Astrocyte (in vitro differentiated cells and primary cell): Measurements from ENCODE around the gene MGAT5. TPM values are rescaled to one million over a fixed set of nuclear protein-coding genes. Genes with fewer than 3 reads are reported as not detected.

Experiments used
- DNase-seq: peaks from one replicate; pipeline ENCODE4 v3.0.0-alpha.2; 2010; ENCODE audit warnings: low read depth
- FAIRE-seq: peaks from 2 replicates; lab custom pipeline; 2011; peaks lifted over from hg19 to GRCh38; lab: Jason Lieb, UNC
- H2AFZ ChIP-seq: 2 replicates; pipeline ENCODE4 v1.6.0; 2012; ENCODE audit warnings: low read depth, low read length, inconsistent platforms
- H3K27ac ChIP-seq: 2 replicates; pipeline ENCODE4 v1.5.1; 2011; ENCODE audit warnings: low read depth, low read length, inconsistent platforms
- H3K27me3 ChIP-seq: 2 replicates; pipeline ENCODE4 v1.6.0; 2011; ENCODE audit warnings: low read length, inconsistent platforms; ENCODE audit not compliant: insufficient read depth
- H3K36me3 ChIP-seq: 2 replicates; pipeline ENCODE4 v1.5.1; 2011; ENCODE audit warnings: low read length, inconsistent platforms; ENCODE audit not compliant: insufficient read depth
- H3K4me1 ChIP-seq: 2 replicates; pipeline ENCODE4 v1.5.1; 2011; ENCODE audit warnings: low read length, inconsistent platforms; ENCODE audit not compliant: insufficient read depth
- H3K4me2 ChIP-seq: 2 replicates; pipeline ENCODE4 v1.6.0; 2012; ENCODE audit warnings: low read length, inconsistent platforms
- H3K4me3 ChIP-seq: 2 replicates; pipeline ENCODE4 v1.5.1; 2011; ENCODE audit warnings: low read depth, mild to moderate bottlenecking, low read length, inconsistent platforms; ENCODE audit not compliant: insufficient read depth
- H3K79me2 ChIP-seq: 2 replicates; pipeline ENCODE4 v1.6.0; 2012; ENCODE audit warnings: mild to moderate bottlenecking, low read length, inconsistent platforms; ENCODE audit not compliant: insufficient read depth
- H3K9ac ChIP-seq: 2 replicates; pipeline ENCODE4 v1.6.0; 2012; ENCODE audit warnings: mild to moderate bottlenecking, low read length, inconsistent platforms
- H3K9me3 ChIP-seq: 2 replicates; pipeline ENCODE4 v1.5.1; 2012; ENCODE audit warnings: low read depth, mild to moderate bottlenecking, low read length, inconsistent platforms; ENCODE audit not compliant: insufficient read depth
- H4K20me1 ChIP-seq: 2 replicates; pipeline ENCODE4 v1.6.0; 2012; ENCODE audit warnings: low read length, inconsistent platforms; ENCODE audit not compliant: insufficient read depth
- H3K27ac Mint-ChIP-seq: one replicate; pipeline ENCODE4 v1.8.0; 2021; ENCODE audit warnings: mild to moderate bottlenecking, mixed read lengths; ENCODE audit not compliant: unreplicated experiment
- H3K27me3 Mint-ChIP-seq: one replicate; pipeline ENCODE4 v1.8.0; 2021; ENCODE audit warnings: low read depth, mixed read lengths; ENCODE audit not compliant: unreplicated experiment
- H3K36me3 Mint-ChIP-seq: one replicate; pipeline ENCODE4 v1.8.0; 2021; ENCODE audit warnings: low read depth, mixed read lengths; ENCODE audit not compliant: unreplicated experiment
- H3K4me1 Mint-ChIP-seq: one replicate; pipeline ENCODE4 v1.8.0; 2021; ENCODE audit warnings: low read depth, mixed read lengths; ENCODE audit not compliant: unreplicated experiment
- H3K4me3 Mint-ChIP-seq: one replicate; pipeline ENCODE4 v1.8.0; 2021; ENCODE audit warnings: mild to moderate bottlenecking, moderate library complexity, mixed read lengths; ENCODE audit not compliant: unreplicated experiment
- H3K9me3 Mint-ChIP-seq: one replicate; pipeline ENCODE4 v1.8.0; 2021; ENCODE audit warnings: mild to moderate bottlenecking, mixed read lengths; ENCODE audit not compliant: unreplicated experiment
- EZH2 ChIP-seq: IDR thresholded peaks from 2 replicates; pipeline ENCODE4 v1.6.1; 2012; ENCODE audit warnings: mild to moderate bottlenecking, low read length, inconsistent platforms; ENCODE audit not compliant: insufficient read depth
- total RNA-seq: library from RNA; stranded (reverse); gene quantifications from 2 replicates; pipeline ENCODE4 v1.2.1, GENCODE V29; 2021
- TF ChIP-seq, protein P1 (sequence below): IDR thresholded peaks from 2 replicates; pipeline ENCODE4 v1.5.1; 2011; ENCODE audit warnings: low read depth, mild to moderate bottlenecking, inconsistent platforms, low read length, moderate library complexity; ENCODE audit not compliant: insufficient read depth

The MGAT5 gene
- total RNA-seq, 1 donor from 2014 or later, result 80.2 TPM

DNA sequence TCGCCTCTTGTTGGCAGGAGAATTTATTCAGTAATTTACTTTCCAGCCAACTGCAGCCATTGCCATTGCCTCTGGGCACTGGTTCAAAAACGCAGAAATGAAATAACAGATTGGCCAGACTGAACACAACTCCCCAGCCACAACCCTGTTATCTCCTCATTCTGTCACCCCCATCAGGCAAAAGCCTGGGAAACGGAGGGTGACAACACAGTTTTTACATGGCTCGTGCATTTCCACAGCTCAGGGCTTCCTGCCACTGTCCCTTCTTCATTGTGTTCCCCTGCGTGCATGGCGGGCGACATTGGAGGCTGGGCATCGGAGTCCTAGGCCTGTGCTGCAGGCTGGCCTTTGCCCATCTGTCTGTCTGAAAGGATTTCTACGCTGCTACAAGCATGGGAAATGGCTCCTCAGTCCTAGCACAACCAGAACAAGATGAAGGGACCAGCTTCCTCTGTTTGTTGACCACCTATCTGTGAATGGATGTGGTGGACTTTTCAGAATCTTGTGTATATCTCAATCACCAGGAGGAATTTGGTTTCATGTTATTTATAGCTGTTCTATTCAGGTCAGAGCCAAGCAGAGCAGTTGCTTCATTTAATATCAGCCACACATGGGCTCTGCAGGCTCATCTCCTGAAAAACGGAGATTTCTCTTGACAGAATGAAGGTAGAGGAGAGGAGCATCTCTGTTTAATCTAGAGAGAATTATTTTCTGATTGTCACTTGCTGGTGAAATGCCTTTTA, 107.0 kb downstream of the MGAT5 start:
- H3K27me3 Mint-ChIP-seq, result no peaks in the 10 kb centered on the region
- Histone ChIP-seq H3K79me2 (no peaks in the 10 kb centered on the region), H3K9me3 (no peaks in the 10 kb centered on the region), H3K4me2 (no peak overlapping the region), H3K36me3 (no peaks in the 10 kb centered on the region), H4K20me1 (no peaks in the 10 kb centered on the region), H3K27ac (no peak overlapping the region), H3K4me1 (no peaks in the 10 kb centered on the region), H2AFZ (no peak overlapping the region), H3K9ac (no peak overlapping the region), H3K4me3 (no peak overlapping the region), H3K27me3 (no peaks in the 10 kb centered on the region)
- DNase-seq (no peak), FAIRE-seq (no peak)
- no peak overlapping the region for H3K27ac Mint-ChIP-seq
- TF ChIP-seq, protein P1, sequence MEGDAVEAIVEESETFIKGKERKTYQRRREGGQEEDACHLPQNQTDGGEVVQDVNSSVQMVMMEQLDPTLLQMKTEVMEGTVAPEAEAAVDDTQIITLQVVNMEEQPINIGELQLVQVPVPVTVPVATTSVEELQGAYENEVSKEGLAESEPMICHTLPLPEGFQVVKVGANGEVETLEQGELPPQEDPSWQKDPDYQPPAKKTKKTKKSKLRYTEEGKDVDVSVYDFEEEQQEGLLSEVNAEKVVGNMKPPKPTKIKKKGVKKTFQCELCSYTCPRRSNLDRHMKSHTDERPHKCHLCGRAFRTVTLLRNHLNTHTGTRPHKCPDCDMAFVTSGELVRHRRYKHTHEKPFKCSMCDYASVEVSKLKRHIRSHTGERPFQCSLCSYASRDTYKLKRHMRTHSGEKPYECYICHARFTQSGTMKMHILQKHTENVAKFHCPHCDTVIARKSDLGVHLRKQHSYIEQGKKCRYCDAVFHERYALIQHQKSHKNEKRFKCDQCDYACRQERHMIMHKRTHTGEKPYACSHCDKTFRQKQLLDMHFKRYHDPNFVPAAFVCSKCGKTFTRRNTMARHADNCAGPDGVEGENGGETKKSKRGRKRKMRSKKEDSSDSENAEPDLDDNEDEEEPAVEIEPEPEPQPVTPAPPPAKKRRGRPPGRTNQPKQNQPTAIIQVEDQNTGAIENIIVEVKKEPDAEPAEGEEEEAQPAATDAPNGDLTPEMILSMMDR, result no peak
- TF ChIP-seq EZH2, result no peak
- no peaks in the 10 kb centered on the region for H3K9me3 Mint-ChIP-seq
- H3K36me3 Mint-ChIP-seq, result peaks cover 8% of the 10 kb centered on the region
- no peaks in the 10 kb centered on the region for H3K4me1 Mint-ChIP-seq
- no peak overlapping the region for H3K4me3 Mint-ChIP-seq

DNA sequence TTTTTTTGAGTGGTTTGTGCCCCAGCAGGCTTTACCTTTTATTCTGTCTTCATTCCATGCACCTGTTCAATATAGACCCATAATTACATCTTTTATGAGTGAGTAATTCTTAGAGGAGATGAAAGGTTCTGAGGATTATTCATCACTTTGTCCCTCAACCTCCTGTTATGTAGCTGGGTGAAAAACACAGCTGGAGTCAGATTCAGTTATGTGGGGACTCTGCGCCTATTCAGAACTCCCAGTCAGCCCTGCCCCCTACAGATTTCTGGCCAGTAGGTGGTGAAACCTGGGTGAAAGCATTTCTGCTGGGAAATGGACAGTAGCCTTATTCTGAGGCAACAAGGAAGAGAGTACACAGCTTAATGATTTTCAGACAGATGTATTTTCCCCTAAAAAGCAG, 107.8 kb downstream of the MGAT5 start:
- Histone ChIP-seq H4K20me1 (no peaks in the 10 kb centered on the region), H3K36me3 (no peaks in the 10 kb centered on the region), H3K4me1 (no peaks in the 10 kb centered on the region), H3K4me2 (no peak overlapping the region), H3K79me2 (no peaks in the 10 kb centered on the region), H3K27me3 (no peaks in the 10 kb centered on the region), H3K4me3 (no peak overlapping the region), H3K9ac (no peak overlapping the region), H3K27ac (no peak overlapping the region), H2AFZ (no peak overlapping the region), H3K9me3 (no peaks in the 10 kb centered on the region)
- H3K4me1 Mint-ChIP-seq, result no peaks in the 10 kb centered on the region
- H3K27me3 Mint-ChIP-seq, result no peaks in the 10 kb centered on the region
- TF ChIP-seq, protein P1, result no peak
- TF ChIP-seq EZH2, result no peak
- FAIRE-seq (no peak), DNase-seq (no peak)
- no peak overlapping the region for H3K27ac Mint-ChIP-seq
- no peaks in the 10 kb centered on the region for H3K9me3 Mint-ChIP-seq
- H3K36me3 Mint-ChIP-seq, result peaks cover 11% of the 10 kb centered on the region
- H3K4me3 Mint-ChIP-seq, result no peak overlapping the region

DNA sequence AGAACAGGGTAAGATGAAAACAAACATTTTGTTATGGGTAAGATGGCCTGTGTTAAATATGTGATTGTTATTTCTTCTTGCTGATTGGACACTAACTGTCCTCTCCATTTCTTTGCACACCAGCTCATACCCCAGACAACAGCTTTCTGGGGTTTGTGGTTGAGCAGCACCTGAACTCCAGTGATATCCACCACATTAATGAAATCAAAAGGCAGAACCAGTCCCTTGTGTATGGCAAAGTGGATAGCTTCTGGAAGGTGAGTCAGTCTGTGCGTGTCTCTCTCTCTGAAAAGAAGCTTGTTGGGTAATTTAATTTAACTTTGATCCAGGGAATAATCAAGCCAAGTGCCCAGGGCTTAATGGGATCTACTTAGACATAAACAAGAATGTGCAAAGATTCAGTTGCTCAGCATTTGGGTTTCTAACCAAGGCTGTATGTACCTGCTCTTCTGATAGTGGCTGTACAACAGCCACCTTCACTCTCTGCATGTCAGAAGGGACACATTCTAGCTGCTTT, 108.3 kb downstream of the MGAT5 start:
- H3K27me3 Mint-ChIP-seq, result no peaks in the 10 kb centered on the region
- Histone ChIP-seq H3K4me2 (no peak overlapping the region), H2AFZ (no peak overlapping the region), H3K4me3 (no peak overlapping the region), H3K79me2 (no peaks in the 10 kb centered on the region), H3K27me3 (no peaks in the 10 kb centered on the region), H3K9me3 (no peaks in the 10 kb centered on the region), H4K20me1 (no peaks in the 10 kb centered on the region), H3K4me1 (no peaks in the 10 kb centered on the region), H3K36me3 (no peaks in the 10 kb centered on the region), H3K27ac (no peak overlapping the region), H3K9ac (no peak overlapping the region)
- no peak overlapping the region for H3K27ac Mint-ChIP-seq
- FAIRE-seq, result no peak
- H3K4me1 Mint-ChIP-seq, result no peaks in the 10 kb centered on the region
- TF ChIP-seq EZH2, result no peak
- TF ChIP-seq, protein P1, result no peak
- DNase-seq, result no peak
- H3K36me3 Mint-ChIP-seq, result peaks cover 11% of the 10 kb centered on the region
- no peaks in the 10 kb centered on the region for H3K9me3 Mint-ChIP-seq
- no peak overlapping the region for H3K4me3 Mint-ChIP-seq
